Esophagus muscularis mucosa (tissue), 4 donors: ENCODE results near the gene FMN1. TPM values are rescaled to one million over a fixed set of nuclear protein-coding genes. Genes with fewer than 3 reads are reported as not detected.
A peak's percentile ranks its signal among the peaks of the same experiment; 100 is the strongest.

Experiments
- DNase-seq: peaks from one replicate; pipeline ENCODE4 v3.0.0-alpha.2; 2017; ENCODE audit errors: extremely low spot score
- H3K27ac ChIP-seq, 4 donors: fragments of 200-600 bp; sonication (generic); replicated peaks in 1 of 4; 1 replicate in 3 of 4; 2 replicates in 1 of 4; pipeline ENCODE4 v1.5.1; 2016 to 2019; ENCODE audit warnings: mild to moderate bottlenecking in 1 of 4
- H3K27me3 ChIP-seq, 4 donors: fragments of 200-600 bp; sonication (generic); one replicate each; pipeline versions ENCODE4 v1.5.1 to v1.6.0; 2016 to 2019
- H3K36me3 ChIP-seq, 4 donors: fragments of 200-600 bp; sonication (generic); one replicate each; pipeline ENCODE4 v1.5.1; 2016 to 2019
- H3K4me1 ChIP-seq, 4 donors: fragments of 200-600 bp; sonication (generic); one replicate each; pipeline ENCODE4 v1.5.1; 2016 to 2019
- H3K4me3 ChIP-seq, 4 donors: fragments of 200-600 bp; sonication (generic); 1 replicate in 2 of 4; 2 replicates in 2 of 4; pipeline ENCODE4 v1.5.1; 2016 to 2019; ENCODE audit warnings: mild to moderate bottlenecking in 4 of 4, moderate library complexity in 1 of 4
- H3K9me3 ChIP-seq, 4 donors: fragments of 200-600 bp; sonication (generic); 1 replicate in 3 of 4; 2 replicates in 1 of 4; pipeline ENCODE4 v1.5.1; 2016 to 2019
- EP300 ChIP-seq: sonication (generic); formaldehyde crosslinking; IDR thresholded peaks from one replicate; pipeline ENCODE4 v1.6.1; 2017; ENCODE audit warnings: antibody characterized with exemption
- POLR2A ChIP-seq: fragments of 450-650 bp; IDR thresholded peaks from one replicate; pipeline ENCODE4 v1.6.1; 2017; ENCODE audit warnings: antibody characterized with exemption, moderate library complexity, mild to moderate bottlenecking, low read depth
- POLR2AphosphoS5 ChIP-seq, 2 donors: sonication (generic); formaldehyde crosslinking; IDR thresholded peaks; one replicate each; pipeline ENCODE4 v1.6.1; 2017; ENCODE audit warnings: antibody characterized with exemption in 2 of 2
- WGBS: methylation state at CpG from one replicate; pipeline ENCODE4 v1.1.5; 2018; 5-methylcytosine and 5-hydroxymethylcytosine counted together
- intact Hi-C: fragments of 100-400 bp; cut with DNase I; formaldehyde crosslinking; loops from one replicate; pipeline ENCODE4 v1.15.1; 2023
- total RNA-seq, 4 donors: library from RNA; depleted of rRNA; stranded (reverse); fragments of >200 nt; gene quantifications; one replicate each; pipeline versions ENCODE4 v1.1.0 to v1.2.1, GENCODE V29; 2016
- TF ChIP-seq, protein P1 (sequence below), 3 experiments: fragments of 200-600 bp in 2 of 3; fragments of 450-650 bp in 1 of 3; sonication (generic) in 2 of 3; IDR thresholded peaks; one replicate each; pipeline ENCODE4 v1.5.1; 2017 to 2019; ENCODE audit warnings: antibody characterized with exemption in 3 of 3, mild to moderate bottlenecking in 2 of 3, moderate library complexity in 1 of 3

Gene FMN1
- total RNA-seq, 4 donors from 2014 or later = 4.8 to 12.5 (median 8.6) TPM

DNA sequence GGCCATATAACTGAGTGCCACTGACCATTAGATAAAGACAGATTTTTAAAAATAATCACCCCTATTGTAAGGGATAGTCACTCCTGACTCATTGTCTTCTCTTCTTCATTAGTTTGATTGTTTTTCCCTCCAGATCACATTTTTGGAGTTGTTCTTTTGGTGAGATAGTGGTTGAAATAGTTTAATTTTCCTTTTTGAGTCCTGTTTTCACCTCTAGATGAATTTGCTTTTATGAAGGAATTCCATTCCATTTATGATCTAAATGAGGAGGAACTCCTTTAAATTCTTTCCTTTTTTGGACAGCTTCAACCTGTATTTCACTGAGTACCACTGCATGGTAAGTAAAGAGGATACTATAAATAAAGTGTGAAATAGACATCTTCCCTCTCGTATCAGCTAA lies 364.3 kb downstream of the FMN1 start:
- no peak for DNase-seq
- Histone ChIP-seq H3K4me1 (peaks cover 0 to 27% (median 13%) of the 10 kb centered on the region in 4 donors), H3K9me3 (no peaks in the 10 kb centered on the region), H3K27ac (no peak overlapping the region), H3K36me3 (no peaks in the 10 kb centered on the region), H3K4me3 (no peak overlapping the region), H3K27me3 (peaks cover 0 to 6% (median 0%) of the 10 kb centered on the region in 4 donors)
- 76% methylated on average over 1 of the region's 1 CpG for WGBS
- intact Hi-C loops = no loop called here
- no peak for TF ChIP-seq EP300

DNA sequence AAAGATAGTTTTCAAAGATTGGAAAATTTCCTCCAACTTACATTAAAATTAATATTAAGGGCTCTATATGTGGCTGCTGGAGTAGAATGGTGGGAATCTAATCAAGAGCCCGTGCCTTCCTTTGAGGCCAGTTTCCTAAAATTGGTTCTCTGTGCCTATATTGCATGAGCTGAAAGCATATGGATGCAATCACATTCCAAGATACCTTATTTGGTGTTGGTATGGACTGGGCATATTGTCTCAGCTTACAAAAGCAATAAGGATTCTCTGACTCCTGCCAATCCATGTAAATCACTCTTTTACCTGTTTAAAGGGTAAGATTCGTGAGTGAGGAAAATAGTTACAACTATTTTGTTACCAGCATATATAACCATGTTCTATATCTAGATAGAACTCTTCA lies 365.1 kb downstream of the FMN1 start:
- Histone ChIP-seq H3K4me3 (no peak overlapping the region), H3K27ac (no peak overlapping the region), H3K36me3 (no peaks in the 10 kb centered on the region), H3K27me3 (peaks cover 0 to 6% (median 0%) of the 10 kb centered on the region in 4 donors), H3K9me3 (no peaks in the 10 kb centered on the region), H3K4me1 (peaks cover 0 to 35% (median 21%) of the 10 kb centered on the region in 4 donors)
- 96% methylated on average over 2 of the region's 2 CpGs for WGBS
- intact Hi-C loops = no loop called here
- DNase-seq = no peak
- TF ChIP-seq, protein P1, sequence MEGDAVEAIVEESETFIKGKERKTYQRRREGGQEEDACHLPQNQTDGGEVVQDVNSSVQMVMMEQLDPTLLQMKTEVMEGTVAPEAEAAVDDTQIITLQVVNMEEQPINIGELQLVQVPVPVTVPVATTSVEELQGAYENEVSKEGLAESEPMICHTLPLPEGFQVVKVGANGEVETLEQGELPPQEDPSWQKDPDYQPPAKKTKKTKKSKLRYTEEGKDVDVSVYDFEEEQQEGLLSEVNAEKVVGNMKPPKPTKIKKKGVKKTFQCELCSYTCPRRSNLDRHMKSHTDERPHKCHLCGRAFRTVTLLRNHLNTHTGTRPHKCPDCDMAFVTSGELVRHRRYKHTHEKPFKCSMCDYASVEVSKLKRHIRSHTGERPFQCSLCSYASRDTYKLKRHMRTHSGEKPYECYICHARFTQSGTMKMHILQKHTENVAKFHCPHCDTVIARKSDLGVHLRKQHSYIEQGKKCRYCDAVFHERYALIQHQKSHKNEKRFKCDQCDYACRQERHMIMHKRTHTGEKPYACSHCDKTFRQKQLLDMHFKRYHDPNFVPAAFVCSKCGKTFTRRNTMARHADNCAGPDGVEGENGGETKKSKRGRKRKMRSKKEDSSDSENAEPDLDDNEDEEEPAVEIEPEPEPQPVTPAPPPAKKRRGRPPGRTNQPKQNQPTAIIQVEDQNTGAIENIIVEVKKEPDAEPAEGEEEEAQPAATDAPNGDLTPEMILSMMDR (IDR thresholded peaks at IDR 0.05) = no peak
- TF ChIP-seq POLR2A = no peak
- no peak for TF ChIP-seq EP300
- TF ChIP-seq POLR2AphosphoS5 (IDR thresholded peaks at IDR 0.05) = no peak

DNA sequence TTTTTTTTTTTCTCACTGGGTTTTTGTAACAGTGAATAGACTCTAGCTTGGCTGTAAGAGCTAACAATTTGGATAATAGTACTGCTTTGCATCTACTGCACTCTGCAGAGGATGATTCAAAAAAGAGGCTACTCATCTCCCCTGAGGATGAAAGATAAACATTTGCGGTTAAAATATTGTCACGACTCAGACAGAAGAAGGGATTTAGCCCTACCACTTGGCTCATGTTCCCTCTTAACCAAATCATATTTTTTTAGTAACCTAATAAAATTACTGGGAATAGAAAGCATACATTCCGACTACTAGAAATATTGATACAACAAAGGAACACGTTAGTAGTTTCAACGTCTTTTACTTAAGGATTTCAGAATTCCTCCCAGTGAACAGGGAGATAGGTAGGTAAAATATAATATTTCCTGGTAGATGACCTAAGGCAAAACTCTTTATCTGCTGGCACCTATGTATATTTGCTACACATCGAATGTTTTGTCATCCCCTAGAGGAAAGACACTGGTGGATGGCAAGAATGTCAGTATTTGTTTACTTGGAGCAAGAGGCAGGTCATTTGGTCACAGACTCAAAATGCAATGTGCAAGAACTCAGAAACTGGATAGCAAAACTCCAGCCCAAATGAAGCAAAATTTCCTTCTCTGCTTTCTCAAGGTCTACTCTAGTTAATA lies 365.9 kb downstream of the FMN1 start:
- no peak for DNase-seq

DNA sequence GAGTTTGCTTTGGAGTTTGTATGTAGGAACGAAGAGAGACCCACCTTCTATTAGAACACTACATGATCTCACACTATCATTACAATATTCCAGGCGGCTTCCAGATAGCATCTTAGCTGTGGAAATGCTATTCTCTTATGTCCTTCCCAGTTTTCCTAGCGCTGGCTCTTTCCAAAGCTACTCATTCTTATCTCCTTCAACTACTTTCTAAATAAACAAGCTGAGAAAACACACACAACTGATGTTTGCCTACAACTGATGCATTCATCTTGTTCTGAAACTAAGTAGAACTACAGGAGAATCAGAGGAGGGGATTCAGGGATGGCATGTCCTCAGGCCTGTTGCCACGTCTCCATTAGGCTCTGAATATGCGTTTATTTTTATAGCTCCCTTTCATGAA lies 367.8 kb downstream of the FMN1 start:
- TF ChIP-seq POLR2A (no peak), POLR2AphosphoS5 (IDR thresholded peaks at IDR 0.05) (no peak), EP300 (no peak)
- TF ChIP-seq, protein P1 (IDR thresholded peaks at IDR 0.05) = no peak
- Histone ChIP-seq H3K4me3 (no peak overlapping the region), H3K27ac (no peak overlapping the region), H3K9me3 (no peaks in the 10 kb centered on the region), H3K36me3 (no peaks in the 10 kb centered on the region), H3K27me3 (peaks cover 0 to 6% (median 0%) of the 10 kb centered on the region in 4 donors), H3K4me1 (peaks cover 0 to 36% (median 22%) of the 10 kb centered on the region in 4 donors)
- DNase-seq = no peak
- intact Hi-C loops = loop anchor here (1.0 kb wide), 1 partner anchor 9 kb away; no protein-coding TSS in a partner anchor
- 90% methylated on average over 5 of the region's 5 CpGs for WGBS

More for the DNA sequence above, 365.9 kb downstream of the FMN1 start:
- no peaks in the 10 kb centered on the region for H3K36me3 ChIP-seq
- H3K4me3 ChIP-seq = no peak overlapping the region
- H3K27ac ChIP-seq = no peak overlapping the region
- TF ChIP-seq POLR2AphosphoS5 (IDR thresholded peaks at IDR 0.05) (no peak), POLR2A (no peak), EP300 (no peak)
- TF ChIP-seq, protein P1 (IDR thresholded peaks at IDR 0.05) = no peak
- H3K4me1 ChIP-seq = peaks cover 0 to 36% (median 22%) of the 10 kb centered on the region in 4 donors
- intact Hi-C loops = no loop called here
- H3K27me3 ChIP-seq = peaks cover 0 to 6% (median 0%) of the 10 kb centered on the region in 4 donors
- WGBS = 48% methylated on average over 6 of the region's 6 CpGs
- no peaks in the 10 kb centered on the region for H3K9me3 ChIP-seq

DNA sequence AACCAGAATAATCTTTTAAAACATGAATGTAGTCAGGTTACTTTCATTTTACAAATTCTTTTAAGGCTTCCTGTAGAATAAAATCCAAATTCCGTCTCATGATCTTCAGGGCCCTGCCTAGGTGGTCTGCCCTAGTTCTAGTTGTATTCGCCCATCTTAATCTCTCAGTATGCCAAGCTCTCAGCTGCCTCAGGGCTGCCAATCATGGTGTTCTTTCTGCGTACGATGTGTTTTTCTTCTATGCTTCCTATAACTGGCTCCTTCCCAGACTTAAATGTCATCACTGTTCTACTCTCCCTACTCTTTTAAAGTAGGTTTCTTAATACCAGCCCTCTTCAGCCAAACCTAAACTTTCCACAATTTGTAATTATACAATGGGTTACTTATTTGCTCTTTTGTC lies 369.3 kb downstream of the FMN1 start:
- H3K9me3 ChIP-seq = no peaks in the 10 kb centered on the region
- no peak for DNase-seq
- intact Hi-C loops = no loop called here
- peaks cover 0 to 40% (median 21%) of the 10 kb centered on the region in 4 donors for H3K4me1 ChIP-seq
- peak overlapping the region; percentile 57 to 67 (median 64) for H3K27ac ChIP-seq
- H3K27me3 ChIP-seq = peaks cover 0 to 6% (median 0%) of the 10 kb centered on the region in 4 donors
- no peak for TF ChIP-seq POLR2A
- no peak for TF ChIP-seq EP300
- TF ChIP-seq, protein P1 (IDR thresholded peaks at IDR 0.05) = no peak
- TF ChIP-seq POLR2AphosphoS5 (IDR thresholded peaks at IDR 0.05) = no peak
- no peaks in the 10 kb centered on the region for H3K36me3 ChIP-seq
- H3K4me3 ChIP-seq = peak overlapping the region in 3 of 4 donors; percentile 20 to 32 (median 30)
- 54% methylated on average over 4 of the region's 4 CpGs for WGBS
